ELF-1 (cell line): ENCODE measurements around the gene HIRA.
"Not testable (repeated sequence)": the region's sequence is repeated elsewhere in the genome, so short reads cannot be mapped to it uniquely, and the experiment has no call there.

Experiments
- DNase-seq: peaks from one replicate; pipeline ENCODE4 v3.0.0-alpha.2; 2016; ENCODE audit warnings: low read depth, low spot score

The HIRA gene

DNA sequence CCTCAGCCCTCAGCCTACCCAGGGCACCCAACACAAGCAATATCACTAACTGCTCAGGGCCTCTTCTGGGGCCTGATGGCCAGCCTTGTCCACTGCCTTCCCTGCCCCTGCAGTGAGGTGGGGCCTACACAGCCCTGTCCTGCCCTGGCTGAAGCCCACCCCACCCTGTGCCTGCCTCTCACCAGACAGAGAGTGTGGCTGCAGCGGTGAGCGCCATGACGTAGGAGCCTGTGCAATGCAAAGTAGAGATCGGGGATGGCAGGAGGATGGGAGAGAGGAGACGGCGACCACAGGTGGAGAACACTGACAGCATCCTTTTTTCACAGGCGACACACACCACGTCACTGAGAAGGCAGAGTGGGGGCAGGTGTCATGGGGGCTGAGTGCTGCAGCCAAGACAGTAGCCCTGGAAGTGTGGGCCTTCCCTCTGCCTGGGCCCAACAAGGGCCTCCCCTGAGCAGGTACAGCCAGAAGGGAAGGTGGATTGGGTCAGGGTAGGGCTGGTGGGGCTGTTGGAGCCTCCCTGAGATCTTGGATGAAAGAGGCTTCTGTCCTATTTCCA is 74.7 kb downstream of the HIRA start:
- no peak for DNase-seq

- DNase-seq, result no peak
Measured at GRCh38 chr22:19355413-19356157, 75.9 kb downstream of the HIRA start.

DNA sequence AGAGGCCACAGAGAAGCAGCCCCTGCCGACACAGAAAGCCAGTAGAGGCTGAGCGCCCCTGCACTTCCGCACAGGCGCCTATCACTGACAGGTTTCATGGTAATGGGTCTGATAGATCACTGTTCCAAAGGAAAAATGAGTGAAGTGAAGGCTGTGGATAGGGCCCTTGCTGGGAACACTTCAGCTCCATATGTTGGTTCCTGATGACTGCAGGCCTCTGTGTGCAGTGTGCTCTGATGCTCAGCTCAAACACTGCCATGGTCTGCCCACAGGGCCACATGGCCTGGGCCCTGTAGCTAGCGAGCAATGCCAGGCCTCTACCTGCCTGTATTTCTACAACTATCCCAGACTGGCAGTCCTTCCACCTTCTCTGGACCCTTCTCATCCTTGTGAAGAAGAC is 77.3 kb downstream of the HIRA start:
- DNase-seq, result no peak

GRCh38 chr22:19353363-19354131 is 78.0 kb downstream of the HIRA start:
- no peak for DNase-seq

GRCh38 chr22:19352766-19353165 is 78.8 kb downstream of the HIRA start:
- no peak for DNase-seq

DNA sequence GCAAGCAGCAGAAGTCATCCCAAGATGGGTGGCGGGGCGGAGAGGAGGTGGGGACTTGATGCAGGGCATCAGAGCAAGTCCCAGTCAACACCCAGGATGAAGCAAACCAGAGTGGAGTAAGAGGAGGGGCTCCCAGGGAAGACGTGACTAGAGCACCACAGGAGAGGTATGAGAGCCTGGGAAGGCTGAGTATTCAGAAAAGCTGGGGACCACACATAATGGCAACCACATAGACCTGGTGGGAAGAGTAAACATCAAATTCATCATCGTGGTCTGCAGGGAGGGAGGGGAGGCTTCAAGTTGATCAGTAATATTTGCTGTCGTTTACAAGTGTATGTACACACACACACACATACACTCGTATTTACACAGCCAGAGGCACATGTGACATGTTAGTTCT is 79.3 kb downstream of the HIRA start:
- DNase-seq, result no peak

DNA sequence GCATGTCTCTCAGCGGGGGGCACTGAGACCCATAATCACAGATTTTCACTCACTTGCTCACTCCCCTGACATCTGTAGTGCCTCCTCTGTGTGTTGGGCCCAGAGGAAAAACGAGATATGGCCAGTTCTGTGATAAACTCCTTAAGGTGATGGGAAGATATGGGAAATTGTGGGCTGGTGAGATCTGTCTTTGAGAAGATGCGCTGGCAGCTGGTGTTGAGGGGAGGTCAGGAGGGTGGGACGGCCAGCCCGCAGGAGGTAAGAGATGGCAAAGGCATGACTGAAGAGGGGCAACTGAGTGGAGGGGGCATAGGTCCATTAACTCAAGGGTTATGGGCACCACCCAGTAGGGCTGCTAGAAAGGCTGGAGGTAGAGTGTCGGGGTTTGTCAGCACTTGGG is 79.9 kb downstream of the HIRA start:
- DNase-seq, result no peak

DNA sequence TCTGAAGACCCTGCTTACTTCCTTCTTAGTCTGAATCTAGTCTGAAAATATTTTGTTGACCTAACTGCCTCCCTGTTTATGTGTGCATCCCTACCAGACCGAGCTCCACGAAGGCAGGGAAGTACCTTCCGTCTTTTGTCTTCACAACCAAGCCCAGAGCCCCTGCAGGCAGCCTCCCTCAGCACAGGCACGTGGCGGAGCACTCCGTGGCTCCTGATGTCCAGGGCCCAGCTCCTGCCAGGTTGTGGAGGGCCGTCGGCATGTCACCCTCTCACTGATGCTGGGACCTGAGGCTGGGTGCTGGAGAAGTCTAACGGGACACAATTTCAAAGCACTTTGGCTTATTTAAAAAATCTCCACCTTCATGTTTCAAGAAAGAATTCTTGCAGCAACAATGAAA is 80.6 kb downstream of the HIRA start:
- DNase-seq, result no peak

DNA sequence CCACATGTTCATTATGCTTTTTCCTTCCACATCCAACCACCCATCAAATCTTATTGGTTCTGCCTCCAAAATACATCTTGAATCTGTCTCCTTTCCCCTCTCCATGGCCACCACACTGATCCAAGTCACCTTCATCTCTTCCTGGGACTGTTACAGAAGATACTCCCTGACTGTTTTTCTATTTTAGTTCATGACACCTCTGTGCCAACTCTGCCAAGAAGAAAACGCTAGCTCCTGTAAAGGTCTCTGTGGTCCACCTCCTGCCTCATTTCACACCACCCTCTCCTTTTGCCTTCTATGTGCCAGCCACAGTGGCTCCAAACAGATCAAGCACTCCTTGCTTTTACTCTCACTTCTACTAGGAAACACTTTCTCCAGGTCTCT is 81.1 kb downstream of the HIRA start:
- DNase-seq, result no peak

DNA sequence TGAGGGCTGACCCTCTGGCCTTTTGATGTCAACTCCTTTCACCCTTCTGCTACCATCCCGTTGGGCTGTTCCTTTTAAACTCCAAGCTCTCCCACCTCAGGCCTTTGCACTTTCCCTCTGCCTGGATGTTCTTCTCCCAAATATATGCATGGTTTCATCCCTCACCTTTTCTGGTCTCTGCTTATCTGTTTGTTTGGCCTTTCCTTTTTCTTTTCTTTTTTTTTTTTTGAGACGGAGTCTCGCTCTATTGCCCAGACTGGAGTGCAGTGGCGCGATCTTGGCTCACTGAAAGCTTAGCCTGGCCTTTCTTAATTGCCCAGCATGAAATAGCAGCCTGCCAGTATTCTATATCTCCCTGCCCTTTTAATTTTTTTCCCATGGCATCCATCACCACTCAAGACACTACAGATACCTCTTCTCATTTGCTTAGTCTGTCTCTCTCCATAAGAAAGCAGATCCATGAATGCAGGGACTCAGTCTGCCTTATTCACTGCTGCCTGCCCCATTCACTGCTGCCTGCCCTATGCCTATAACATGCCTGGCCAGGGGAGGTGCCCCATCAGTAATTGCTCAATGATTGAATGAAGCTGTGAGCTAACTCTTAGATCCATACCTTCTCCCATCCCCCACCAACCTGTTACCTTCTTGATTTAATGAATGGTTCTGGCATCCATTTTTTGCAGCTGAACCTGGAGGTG is 81.6 kb downstream of the HIRA start:
- DNase-seq, result no peak

- DNase-seq, result no peak
Measured at GRCh38 chr22:19346677-19347265, 84.8 kb downstream of the HIRA start.

DNA sequence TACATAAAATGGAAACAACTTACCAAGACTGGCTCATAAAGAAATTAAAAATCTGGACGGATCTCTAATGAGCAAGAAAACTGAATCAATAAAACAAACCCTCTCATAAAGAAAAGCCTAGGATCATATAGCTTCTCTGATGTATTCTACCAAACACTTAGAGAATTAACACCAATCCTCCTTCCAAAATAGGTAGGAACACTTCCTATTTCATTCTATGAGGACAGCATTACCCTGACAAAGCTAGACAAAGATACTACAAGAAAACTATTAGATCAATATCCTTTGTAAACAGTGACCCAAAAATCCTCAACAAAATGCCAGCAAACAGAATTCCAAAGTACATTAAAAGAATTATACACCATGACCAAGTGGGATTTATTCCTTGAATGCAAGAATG is 87.1 kb downstream of the HIRA start:
- no peak for DNase-seq

- no peak for DNase-seq
Measured at GRCh38 chr22:19343470-19343869, 88.1 kb downstream of the HIRA start.

- no peak for DNase-seq
Measured at GRCh38 chr22:19341500-19341899, 90.0 kb downstream of the HIRA start.

- no peak for DNase-seq
Measured at GRCh38 chr22:19337137-19337536, 94.4 kb downstream of the HIRA start.

- no peak for DNase-seq
Measured at GRCh38 chr22:19336133-19337075, 95.1 kb downstream of the HIRA start.

DNA sequence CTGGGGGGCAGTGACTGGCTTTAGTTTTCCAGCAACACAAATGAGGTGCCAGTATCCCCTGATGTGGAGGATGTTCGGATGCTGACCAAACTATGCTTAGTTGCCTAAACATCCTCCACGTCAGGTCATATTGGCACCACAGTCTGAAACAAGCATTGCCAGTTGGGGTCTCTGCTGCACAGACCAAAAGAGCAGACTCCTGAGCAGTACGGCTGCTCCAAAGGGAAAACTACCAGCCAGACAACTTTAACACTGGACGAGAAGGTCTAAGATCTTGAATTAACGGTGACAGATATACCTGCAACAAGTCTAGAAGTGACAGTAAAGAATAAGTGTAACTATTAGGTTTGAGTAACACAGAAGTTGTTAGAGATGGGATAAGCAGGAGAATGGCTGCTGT is 99.6 kb downstream of the HIRA start:
- no peak for DNase-seq

GRCh38 chr22:19331474-19331873 is 100.1 kb downstream of the HIRA start:
- DNase-seq, result no peak

- no peak for DNase-seq
Measured at GRCh38 chr22:19330865-19331418, 100.6 kb downstream of the HIRA start.

DNA sequence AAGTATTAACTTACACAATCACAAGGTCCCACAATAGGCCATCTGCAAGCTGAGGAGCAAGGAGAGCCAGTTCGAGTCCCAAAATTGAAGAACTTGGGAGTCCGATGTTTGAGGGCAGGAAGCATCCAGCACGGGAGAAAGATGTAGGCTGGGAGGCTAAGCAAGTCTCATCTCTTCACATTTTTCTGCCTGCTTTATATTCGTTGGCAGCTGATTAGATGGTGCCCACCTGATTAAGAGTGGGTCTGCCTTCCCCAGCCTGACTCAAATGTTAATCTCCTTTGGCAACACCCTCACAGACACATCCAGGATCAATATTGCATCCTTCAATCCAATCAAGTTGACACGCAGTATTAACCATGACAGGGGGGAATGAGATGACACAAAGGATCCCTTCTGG is 101.3 kb downstream of the HIRA start:
- DNase-seq, result not testable (repeated sequence)

DNA sequence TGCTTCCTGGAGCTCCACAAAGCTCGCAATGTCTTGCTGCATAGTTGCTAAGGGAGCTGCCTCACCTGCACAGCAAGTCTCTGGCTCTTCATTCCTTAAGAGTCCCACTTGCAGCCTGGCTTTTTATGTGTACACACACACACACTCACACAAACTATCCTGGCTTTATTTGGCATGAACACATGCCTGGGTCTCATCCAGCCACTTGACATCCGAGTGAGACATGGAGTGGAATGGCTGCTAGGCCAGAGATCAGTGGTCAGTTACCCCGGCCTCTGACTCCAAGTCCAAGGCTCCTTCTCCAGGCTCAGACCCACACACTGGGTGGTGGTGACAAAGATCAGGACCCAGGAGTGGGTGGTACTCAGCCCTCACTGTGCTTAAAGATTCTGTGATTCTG is 102.1 kb downstream of the HIRA start:
- DNase-seq, result no peak
